Measurements from ENCODE around the gene PRR3.

Gene PRR3

GRCh38 chr6:30571075-30571761 is 14.1 kb downstream of the PRR3 start, which contains the start of gene ABCF1:
TSS of gene ABCF1 (plus strand) at chr6:30571442. CDS start at chr6:30571488, 46 bp downstream.
- Histone ChIP-seq H3K4me1 (ENCODE audit: control insufficient read depth, insufficient read depth, low read length) (peaks cover 12% of the 10 kb centered on the region), H3K27ac (ENCODE audit: insufficient read depth, low read depth, low read length, poor library complexity, severe bottlenecking) (peak within 1 kb of the TSS; percentile 81)
- WGBS, 2 experiments = 0 to 1% methylated on average over 59 of the region's 59 CpGs

GRCh38 chr6:30571762-30572082 is 14.6 kb downstream of the PRR3 start:
- peaks cover 3% of the 10 kb centered on the region for H3K36me3 ChIP-seq (ENCODE audit: control insufficient read depth, insufficient read depth, low read length)
- peaks cover 13% of the 10 kb centered on the region for H3K27me3 ChIP-seq (ENCODE audit: control insufficient read depth, insufficient read depth, low read length, poor library complexity, severe bottlenecking)
- peak overlapping the region; percentile 91 for H3K4me3 ChIP-seq (ENCODE audit: insufficient read depth, low read depth, low read length)
- H3K27ac ChIP-seq (ENCODE audit: insufficient read depth, low read depth, low read length, poor library complexity, severe bottlenecking) = no peak overlapping the region
- peaks cover 12% of the 10 kb centered on the region for H3K4me1 ChIP-seq (ENCODE audit: control insufficient read depth, insufficient read depth, low read length)
- H3K9me3 ChIP-seq (ENCODE audit: control insufficient read depth, low read length) = no peaks in the 10 kb centered on the region
- WGBS, 2 experiments = 1 to 2% methylated on average over 8 of the region's 8 CpGs

More at GRCh38 chr6:30571075-30571761, 14.1 kb downstream of the PRR3 start, which contains the start of gene ABCF1:
- Histone ChIP-seq H3K36me3 (ENCODE audit: control insufficient read depth, insufficient read depth, low read length) (no peaks in the 10 kb centered on the region), H3K9me3 (ENCODE audit: control insufficient read depth, low read length) (no peaks in the 10 kb centered on the region), H3K4me3 (ENCODE audit: insufficient read depth, low read depth, low read length) (peak within 1 kb of the TSS; percentile 91), H3K27me3 (ENCODE audit: control insufficient read depth, insufficient read depth, low read length, poor library complexity, severe bottlenecking) (peaks cover 13% of the 10 kb centered on the region)

- H3K27ac ChIP-seq (ENCODE audit: insufficient read depth, low read depth, low read length, poor library complexity, severe bottlenecking) = no peak overlapping the region
- H3K4me1 ChIP-seq (ENCODE audit: control insufficient read depth, insufficient read depth, low read length) = peaks cover 12% of the 10 kb centered on the region
- H3K27me3 ChIP-seq (ENCODE audit: control insufficient read depth, insufficient read depth, low read length, poor library complexity, severe bottlenecking) = peaks cover 13% of the 10 kb centered on the region
- peaks cover 7% of the 10 kb centered on the region for H3K36me3 ChIP-seq (ENCODE audit: control insufficient read depth, insufficient read depth, low read length)
- H3K4me3 ChIP-seq (ENCODE audit: insufficient read depth, low read depth, low read length) = peak overlapping the region; percentile 91
- no peaks in the 10 kb centered on the region for H3K9me3 ChIP-seq (ENCODE audit: control insufficient read depth, low read length)
These were observed 15.1 kb downstream of the PRR3 start for GRCh38 chr6:30572148-30572547.

- Histone ChIP-seq H3K4me1 (ENCODE audit: control insufficient read depth, insufficient read depth, low read length) (peaks cover 12% of the 10 kb centered on the region), H3K9me3 (ENCODE audit: control insufficient read depth, low read length) (no peaks in the 10 kb centered on the region), H3K36me3 (ENCODE audit: control insufficient read depth, insufficient read depth, low read length) (peaks cover 17% of the 10 kb centered on the region), H3K27ac (ENCODE audit: insufficient read depth, low read depth, low read length, poor library complexity, severe bottlenecking) (no peak overlapping the region), H3K27me3 (ENCODE audit: control insufficient read depth, insufficient read depth, low read length, poor library complexity, severe bottlenecking) (peaks cover 13% of the 10 kb centered on the region), H3K4me3 (ENCODE audit: insufficient read depth, low read depth, low read length) (no peak overlapping the region)
- whole genome bisulfite sequencing, 2 experiments = 86 to 87% methylated on average over 4 of the region's 4 CpGs
These were observed 16.0 kb downstream of the PRR3 start for GRCh38 chr6:30573113-30573512.

- Histone ChIP-seq H3K4me1 (ENCODE audit: control insufficient read depth, insufficient read depth, low read length) (no peaks in the 10 kb centered on the region), H3K27me3 (ENCODE audit: control insufficient read depth, insufficient read depth, low read length, poor library complexity, severe bottlenecking) (no peaks in the 10 kb centered on the region), H3K27ac (ENCODE audit: insufficient read depth, low read depth, low read length, poor library complexity, severe bottlenecking) (no peak overlapping the region), H3K36me3 (ENCODE audit: control insufficient read depth, insufficient read depth, low read length) (peaks cover 59% of the 10 kb centered on the region), H3K9me3 (ENCODE audit: control insufficient read depth, low read length) (no peaks in the 10 kb centered on the region), H3K4me3 (ENCODE audit: insufficient read depth, low read depth, low read length) (no peak overlapping the region)
- 97% methylated on average over 8 of the region's 8 CpGs for WGBS, 2 experiments
These were observed 21.0 kb downstream of the PRR3 start for GRCh38 chr6:30578051-30578450.

GRCh38 chr6:30583921-30584320 is 26.8 kb downstream of the PRR3 start:
- no peaks in the 10 kb centered on the region for H3K4me1 ChIP-seq (ENCODE audit: control insufficient read depth, insufficient read depth, low read length)
- no peak overlapping the region for H3K27ac ChIP-seq (ENCODE audit: insufficient read depth, low read depth, low read length, poor library complexity, severe bottlenecking)
- no peak overlapping the region for H3K4me3 ChIP-seq (ENCODE audit: insufficient read depth, low read depth, low read length)
- H3K9me3 ChIP-seq (ENCODE audit: control insufficient read depth, low read length) = no peaks in the 10 kb centered on the region
- peaks cover 73% of the 10 kb centered on the region for H3K36me3 ChIP-seq (ENCODE audit: control insufficient read depth, insufficient read depth, low read length)
- no peaks in the 10 kb centered on the region for H3K27me3 ChIP-seq (ENCODE audit: control insufficient read depth, insufficient read depth, low read length, poor library complexity, severe bottlenecking)
- 95 to 97% methylated on average over 5 of the region's 5 CpGs for WGBS, 2 experiments

GRCh38 chr6:30589754-30590358 is 32.8 kb downstream of the PRR3 start:
- Histone ChIP-seq H3K27ac (ENCODE audit: insufficient read depth, low read depth, low read length, poor library complexity, severe bottlenecking) (no peak overlapping the region), H3K27me3 (ENCODE audit: control insufficient read depth, insufficient read depth, low read length, poor library complexity, severe bottlenecking) (no peaks in the 10 kb centered on the region), H3K9me3 (ENCODE audit: control insufficient read depth, low read length) (no peaks in the 10 kb centered on the region), H3K4me1 (ENCODE audit: control insufficient read depth, insufficient read depth, low read length) (no peaks in the 10 kb centered on the region), H3K36me3 (ENCODE audit: control insufficient read depth, insufficient read depth, low read length) (peaks cover 57% of the 10 kb centered on the region), H3K4me3 (ENCODE audit: insufficient read depth, low read depth, low read length) (no peak overlapping the region)
- WGBS, 2 experiments = 96 to 98% methylated on average over 15 of the region's 15 CpGs

- H3K27ac ChIP-seq (ENCODE audit: insufficient read depth, low read depth, low read length, poor library complexity, severe bottlenecking) = no peak overlapping the region
These were observed 33.4 kb downstream of the PRR3 start for GRCh38 chr6:30590509-30590908.

GRCh38 chr6:30591008-30591407 is 33.9 kb downstream of the PRR3 start:
- no peak overlapping the region for H3K4me3 ChIP-seq (ENCODE audit: insufficient read depth, low read depth, low read length)
- H3K4me1 ChIP-seq (ENCODE audit: control insufficient read depth, insufficient read depth, low read length) = no peaks in the 10 kb centered on the region
- no peaks in the 10 kb centered on the region for H3K9me3 ChIP-seq (ENCODE audit: control insufficient read depth, low read length)
- H3K36me3 ChIP-seq (ENCODE audit: control insufficient read depth, insufficient read depth, low read length) = peaks cover 45% of the 10 kb centered on the region
- WGBS, 2 experiments = 88 to 100% methylated on average over 1 of the region's 1 CpG
- no peak overlapping the region for H3K27ac ChIP-seq (ENCODE audit: insufficient read depth, low read depth, low read length, poor library complexity, severe bottlenecking)
- H3K27me3 ChIP-seq (ENCODE audit: control insufficient read depth, insufficient read depth, low read length, poor library complexity, severe bottlenecking) = no peaks in the 10 kb centered on the region

More at GRCh38 chr6:30590509-30590908, 33.4 kb downstream of the PRR3 start:
- no peaks in the 10 kb centered on the region for H3K27me3 ChIP-seq (ENCODE audit: control insufficient read depth, insufficient read depth, low read length, poor library complexity, severe bottlenecking)
- H3K4me1 ChIP-seq (ENCODE audit: control insufficient read depth, insufficient read depth, low read length) = no peaks in the 10 kb centered on the region
- no peak overlapping the region for H3K4me3 ChIP-seq (ENCODE audit: insufficient read depth, low read depth, low read length)
- WGBS, 2 experiments = 96 to 97% methylated on average over 8 of the region's 8 CpGs
- H3K9me3 ChIP-seq (ENCODE audit: control insufficient read depth, low read length) = no peaks in the 10 kb centered on the region
- H3K36me3 ChIP-seq (ENCODE audit: control insufficient read depth, insufficient read depth, low read length) = peaks cover 50% of the 10 kb centered on the region

- Histone ChIP-seq H3K36me3 (ENCODE audit: control insufficient read depth, insufficient read depth, low read length) (peaks cover 36% of the 10 kb centered on the region), H3K9me3 (ENCODE audit: control insufficient read depth, low read length) (no peaks in the 10 kb centered on the region), H3K27ac (ENCODE audit: insufficient read depth, low read depth, low read length, poor library complexity, severe bottlenecking) (no peak overlapping the region), H3K4me1 (ENCODE audit: control insufficient read depth, insufficient read depth, low read length) (no peaks in the 10 kb centered on the region), H3K4me3 (ENCODE audit: insufficient read depth, low read depth, low read length) (no peak overlapping the region), H3K27me3 (ENCODE audit: control insufficient read depth, insufficient read depth, low read length, poor library complexity, severe bottlenecking) (no peaks in the 10 kb centered on the region)
- WGBS, 2 experiments = 97 to 100% methylated on average over 1 of the region's 1 CpG
These were observed 35.2 kb downstream of the PRR3 start for GRCh38 chr6:30592287-30592686.
